Activated CD4-positive, alpha-beta T cell treated with anti-CD3 and anti-CD28 coated beads, Interleukin-2, amount 50 U/mL, for 1 hour (primary cell): ENCODE measurements around the gene TOR2A.

Experiments used
- DNase-seq: peaks from one replicate; pipeline ENCODE4 v3.0.0-alpha.2; 2020

The TOR2A gene

GRCh38 chr9:127741831-127742434 is 6.8 kb upstream of the TOR2A start:
- DNase-seq, result no peak

GRCh38 chr9:127739614-127740330 is 4.7 kb upstream of the TOR2A start:
- DNase-seq, result no peak

GRCh38 chr9:127738666-127739065 is 3.6 kb upstream of the TOR2A start:
- no peak for DNase-seq

GRCh38 chr9:127735530-127736185 is 564 bp upstream of the TOR2A start:
- no peak for DNase-seq

GRCh38 chr9:127734247-127734746 is 797 bp downstream of the TOR2A start:
- no peak for DNase-seq

- DNase-seq, result no peak
These were observed 1.5 kb downstream of the TOR2A start for GRCh38 chr9:127733614-127734013.

GRCh38 chr9:127732444-127732843 is 2.6 kb downstream of the TOR2A start:
- no peak for DNase-seq

- DNase-seq, result no peak
These were observed 3.2 kb downstream of the TOR2A start for GRCh38 chr9:127731938-127732337.

GRCh38 chr9:127730799-127731410 is 4.2 kb downstream of the TOR2A start:
- no peak for DNase-seq

- no peak for DNase-seq
These were observed 4.8 kb downstream of the TOR2A start for GRCh38 chr9:127730262-127730661.

- DNase-seq, result no peak
These were observed 5.4 kb downstream of the TOR2A start for GRCh38 chr9:127729522-127730256.

GRCh38 chr9:127728808-127729207 is 6.3 kb downstream of the TOR2A start:
- no peak for DNase-seq

- no peak for DNase-seq
These were observed 8.2 kb downstream of the TOR2A start for GRCh38 chr9:127726871-127727270.

GRCh38 chr9:127724012-127724411 is 11.1 kb downstream of the TOR2A start:
- DNase-seq, result no peak

GRCh38 chr9:127723444-127723843 is 11.7 kb downstream of the TOR2A start:
- DNase-seq, result no peak

- DNase-seq, result no peak
These were observed 12.1 kb downstream of the TOR2A start for GRCh38 chr9:127723013-127723412.

GRCh38 chr9:127722055-127722745 is 12.9 kb downstream of the TOR2A start:
- no peak for DNase-seq

- DNase-seq, result no peak
These were observed 13.7 kb downstream of the TOR2A start for GRCh38 chr9:127721391-127721821.

GRCh38 chr9:127720865-127721227 is 14.2 kb downstream of the TOR2A start:
- no peak for DNase-seq

- no peak for DNase-seq
These were observed 14.8 kb downstream of the TOR2A start for GRCh38 chr9:127720031-127720864.

- DNase-seq, result no peak
These were observed 17.3 kb downstream of the TOR2A start for GRCh38 chr9:127717766-127718165.
